SU-DHL-6 (cell line): ENCODE results near the gene DLG2.

Experiments
- H2AFZ ChIP-seq: fragments of 200-600 bp; sonication (generic); 2 replicates; pipeline ENCODE4 v1.6.1; 2014; ENCODE audit warnings: low read depth, mild to moderate bottlenecking, moderate library complexity, mixed read lengths, antibody characterized with exemption, low read length; ENCODE audit not compliant: severe bottlenecking
- H3F3A ChIP-seq: fragments of 200-600 bp; shearing (Covaris generic); 2 replicates; pipeline ENCODE4 v1.6.0; 2016; ENCODE audit warnings: antibody characterized with exemption, mild to moderate bottlenecking; ENCODE audit not compliant: insufficient read depth
- H3K27ac ChIP-seq: fragments of 200-600 bp; sonication (generic); 2 replicates; pipeline ENCODE4 v1.5.1; 2016; ENCODE audit warnings: low read depth, mild to moderate bottlenecking, low read length, moderate library complexity, mixed read lengths
- H3K27me3 ChIP-seq: fragments of 200-600 bp; sonication (generic), shearing (Covaris generic); 2 replicates; pipeline ENCODE4 v1.6.0; 2014; ENCODE audit warnings: mild to moderate bottlenecking, low read length
- H3K36me3 ChIP-seq: fragments of 200-600 bp; sonication (generic); 2 replicates; pipeline ENCODE4 v1.6.1; 2014; ENCODE audit warnings: mild to moderate bottlenecking, low read length, mixed read lengths
- H3K4me2 ChIP-seq: fragments of 300-600, 200-600 bp; shearing (Covaris generic), sonication (generic); 2 replicates; pipeline ENCODE4 v1.6.0; 2014; ENCODE audit warnings: low read length, low read depth, mild to moderate bottlenecking; ENCODE audit not compliant: poor library complexity, severe bottlenecking
- H3K4me3 ChIP-seq: fragments of 200-600 bp; sonication (generic); 2 replicates; pipeline ENCODE4 v1.5.1; 2014; ENCODE audit warnings: antibody characterized with exemption, low read length, mild to moderate bottlenecking, mixed read lengths; ENCODE audit not compliant: insufficient read depth, poor library complexity, severe bottlenecking
- H3K79me2 ChIP-seq: fragments of 200-600 bp; sonication (generic); 2 replicates; pipeline ENCODE4 v1.6.1; 2014; ENCODE audit warnings: mild to moderate bottlenecking, low read length, moderate library complexity; ENCODE audit not compliant: insufficient read depth
- H3K9ac ChIP-seq: fragments of 200-600 bp; sonication (generic); 2 replicates; pipeline ENCODE4 v1.7.0; 2014; ENCODE audit warnings: mild to moderate bottlenecking, low read length
- H3K9me2 ChIP-seq: fragments of 200-600 bp; sonication (generic); replicated peaks from 2 replicates; pipeline ENCODE4 v1.6.1; 2014; ENCODE audit warnings: low read length; ENCODE audit not compliant: insufficient read depth
- H3K9me3 ChIP-seq: fragments of 200-600 bp; sonication (generic); 2 replicates; pipeline ENCODE4 v1.6.1; 2014; ENCODE audit warnings: low read length, mixed read lengths; ENCODE audit not compliant: insufficient read depth
- H4K20me1 ChIP-seq: fragments of 200-600 bp; sonication (generic); 2 replicates; pipeline ENCODE4 v1.6.1; 2014; ENCODE audit warnings: low read depth, mild to moderate bottlenecking, antibody characterized with exemption, low read length, moderate library complexity, mixed read lengths
- CTCF ChIP-seq: fragments of 200-600 bp; sonication (generic); IDR thresholded peaks from one replicate; pipeline ENCODE4 v1.5.1; 2017; ENCODE audit warnings: antibody characterized with exemption, mild to moderate bottlenecking, low read length, moderate library complexity; ENCODE audit not compliant: insufficient read depth, poor library complexity, severe bottlenecking
- EZH2phosphoT487 ChIP-seq: fragments of 200-600 bp; sonication (generic), shearing (Covaris generic); conservative IDR thresholded peaks from 2 replicates; pipeline ENCODE4 v1.6.1; 2018; ENCODE audit warnings: mild to moderate bottlenecking, antibody characterized with exemption, low read length, moderate library complexity, mixed read lengths

DLG2 gene

GRCh38 chr11:85539029-85539689 is 88.0 kb downstream of the DLG2 start:
- H3K9me3 ChIP-seq: peaks cover 8% of the 10 kb centered on the region; the same call in 1 of the 2 replicates
- H3K27ac ChIP-seq: no peak overlapping the region
- no peak for TF ChIP-seq CTCF
- no peak for TF ChIP-seq EZH2phosphoT487
- no peaks in the 10 kb centered on the region for H3K27me3 ChIP-seq
- no peak overlapping the region for H3K4me2 ChIP-seq
- no peaks in the 10 kb centered on the region for H3K79me2 ChIP-seq
- H3K9me2 ChIP-seq: no peaks in the 10 kb centered on the region
- no peaks in the 10 kb centered on the region for H3F3A ChIP-seq
- H3K4me3 ChIP-seq: no peak overlapping the region
- no peaks in the 10 kb centered on the region for H4K20me1 ChIP-seq
- no peak overlapping the region for H2AFZ ChIP-seq
- H3K36me3 ChIP-seq: no peaks in the 10 kb centered on the region
- H3K9ac ChIP-seq: no peak overlapping the region

GRCh38 chr11:85536438-85536837 is 90.7 kb downstream of the DLG2 start:
- Histone ChIP-seq H3K36me3 (no peaks in the 10 kb centered on the region), H3K27ac (no peak overlapping the region), H3K4me2 (no peak overlapping the region), H2AFZ (no peak overlapping the region), H3K4me3 (no peak overlapping the region), H4K20me1 (no peaks in the 10 kb centered on the region), H3K27me3 (no peaks in the 10 kb centered on the region), H3K79me2 (no peaks in the 10 kb centered on the region), H3F3A (no peaks in the 10 kb centered on the region), H3K9me2 (no peaks in the 10 kb centered on the region), H3K9ac (no peak overlapping the region), H3K9me3 (peaks cover 8% of the 10 kb centered on the region; the same call in 1 of the 2 replicates)
- TF ChIP-seq CTCF: no peak
- TF ChIP-seq EZH2phosphoT487: no peak

- Histone ChIP-seq H3K4me2 (no peak overlapping the region), H3K9me3 (peaks cover 8% of the 10 kb centered on the region; the same call in 1 of the 2 replicates), H4K20me1 (no peaks in the 10 kb centered on the region), H3K36me3 (no peaks in the 10 kb centered on the region), H3K4me3 (no peak overlapping the region), H3F3A (no peaks in the 10 kb centered on the region), H3K79me2 (no peaks in the 10 kb centered on the region), H2AFZ (no peak overlapping the region), H3K9ac (no peak overlapping the region), H3K27ac (no peak overlapping the region), H3K27me3 (no peaks in the 10 kb centered on the region), H3K9me2 (no peaks in the 10 kb centered on the region)
- TF ChIP-seq CTCF: no peak
- no peak for TF ChIP-seq EZH2phosphoT487
Observed at GRCh38 chr11:85534806-85535205, 92.3 kb downstream of the DLG2 start.
